Activated CD4-positive, alpha-beta T cell treated with anti-CD3 and anti-CD28 coated beads, Interleukin-2, amount 10 ng/mL, durations not matched to agents 7 days and 5 days (primary cell): ENCODE data around the gene TMEM165. TPM values are rescaled to one million over a fixed set of nuclear protein-coding genes. Genes with fewer than 3 reads are reported as not detected.
"Not testable (repeated sequence)": the region's sequence is repeated elsewhere in the genome, so short reads cannot be mapped to it uniquely, and the experiment has no call there.

Experiments
- CTCF ChIA-PET: fragments of 350-600 bp; sonication (Branson Sonifier 250); formaldehyde crosslinking; loops from one replicate; lab custom pipeline; 2021; ENCODE audit warnings: antibody characterized with exemption; lab: Charles Lee
- POLR2A ChIA-PET: fragments of 350-600 bp; sonication (Branson Sonifier 250); formaldehyde crosslinking; loops from one replicate; lab custom pipeline; 2021; ENCODE audit warnings: antibody characterized with exemption; lab: Charles Lee
- DNase-seq: peaks from one replicate; pipeline ENCODE4 v3.0.0-alpha.2; 2020
- H3K27ac Mint-ChIP-seq: one replicate; pipeline ENCODE4 v1.8.0; 2021; ENCODE audit warnings: mild to moderate bottlenecking, moderate library complexity, mixed read lengths
- H3K27me3 Mint-ChIP-seq: one replicate; pipeline ENCODE4 v1.8.0; 2021; ENCODE audit warnings: mixed read lengths
- H3K36me3 Mint-ChIP-seq: one replicate; pipeline ENCODE4 v1.8.0; 2021; ENCODE audit warnings: low read depth, mixed read lengths
- H3K4me1 Mint-ChIP-seq: one replicate; pipeline ENCODE4 v1.8.0; 2021; ENCODE audit warnings: mixed read lengths
- H3K4me3 Mint-ChIP-seq: one replicate; pipeline ENCODE4 v1.8.0; 2021; ENCODE audit warnings: mild to moderate bottlenecking, moderate library complexity, mixed read lengths
- H3K9me3 Mint-ChIP-seq: one replicate; pipeline ENCODE4 v1.8.0; 2021; ENCODE audit warnings: mixed read lengths
- total RNA-seq, 2 experiments: library from RNA; stranded (reverse); gene quantifications; one replicate each; pipeline ENCODE4 v1.2.3, GENCODE V29; 2021

TMEM165 gene, protein sequence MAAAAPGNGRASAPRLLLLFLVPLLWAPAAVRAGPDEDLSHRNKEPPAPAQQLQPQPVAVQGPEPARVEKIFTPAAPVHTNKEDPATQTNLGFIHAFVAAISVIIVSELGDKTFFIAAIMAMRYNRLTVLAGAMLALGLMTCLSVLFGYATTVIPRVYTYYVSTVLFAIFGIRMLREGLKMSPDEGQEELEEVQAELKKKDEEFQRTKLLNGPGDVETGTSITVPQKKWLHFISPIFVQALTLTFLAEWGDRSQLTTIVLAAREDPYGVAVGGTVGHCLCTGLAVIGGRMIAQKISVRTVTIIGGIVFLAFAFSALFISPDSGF
- 10 to 100 TPM; 61.8 to 61.9 TPM for total RNA-seq

DNA sequence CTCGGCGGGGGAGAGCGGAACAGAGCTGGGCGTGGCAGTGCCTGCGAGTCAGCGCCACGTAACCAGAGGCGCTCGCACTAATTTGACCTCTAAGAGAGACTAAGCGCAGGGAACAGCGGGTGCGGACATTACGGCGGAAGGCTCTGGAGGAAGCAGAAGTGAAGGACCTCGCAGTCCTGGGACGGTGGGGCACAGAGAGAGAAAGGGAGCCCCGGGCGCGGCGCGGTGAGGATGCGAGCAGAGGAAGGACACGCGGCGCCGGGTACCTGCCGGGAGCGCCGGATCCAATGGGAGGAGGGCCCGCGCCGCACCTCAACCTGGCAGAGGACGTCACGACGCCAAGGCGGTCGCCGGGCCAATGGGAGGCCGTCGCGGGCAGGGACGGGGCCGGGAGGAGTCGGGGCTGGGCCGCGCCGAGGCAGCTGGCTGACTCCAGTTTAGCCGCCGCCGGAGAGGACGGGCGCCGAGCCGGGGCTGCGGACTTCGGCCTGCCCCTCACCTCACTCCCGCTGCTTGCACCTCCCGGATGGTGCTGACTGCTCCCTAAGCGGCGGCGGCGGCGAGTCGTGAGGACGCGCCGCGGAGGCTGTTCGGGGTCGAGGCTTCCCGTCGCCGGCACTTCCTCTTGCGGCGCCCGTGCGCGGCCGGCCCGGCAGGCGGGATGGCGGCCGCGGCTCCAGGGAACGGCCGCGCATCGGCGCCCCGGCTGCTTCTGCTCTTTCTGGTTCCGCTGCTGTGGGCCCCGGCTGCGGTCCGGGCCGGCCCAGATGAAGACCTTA, at the start of gene TMEM165:
TSS of gene TMEM165 (plus strand) at position 429 of the 779 bp plus-strand sequence. CDS start at position 662, 233 bp downstream.
- ChIA-PET POLR2A (no interaction called here), CTCF (interaction anchor here (0.7 to 2.0 kb wide), 13 partner anchors 11 to 496 kb away, joined by 3 to 10 read pairs (median 3); partner anchors contain the start of gene SRD5A3)
- H3K9me3 Mint-ChIP-seq, result no peaks in the 10 kb centered on the region
- peak; percentile 91 for DNase-seq
- H3K4me3 Mint-ChIP-seq, result peak within 1 kb of the TSS; percentile 89
- peaks cover 43% of the 10 kb centered on the region for H3K4me1 Mint-ChIP-seq
- no peaks in the 10 kb centered on the region for H3K27me3 Mint-ChIP-seq
- peak within 1 kb of the TSS; percentile 95 for H3K27ac Mint-ChIP-seq
- peaks cover 29% of the 10 kb centered on the region for H3K36me3 Mint-ChIP-seq

DNA sequence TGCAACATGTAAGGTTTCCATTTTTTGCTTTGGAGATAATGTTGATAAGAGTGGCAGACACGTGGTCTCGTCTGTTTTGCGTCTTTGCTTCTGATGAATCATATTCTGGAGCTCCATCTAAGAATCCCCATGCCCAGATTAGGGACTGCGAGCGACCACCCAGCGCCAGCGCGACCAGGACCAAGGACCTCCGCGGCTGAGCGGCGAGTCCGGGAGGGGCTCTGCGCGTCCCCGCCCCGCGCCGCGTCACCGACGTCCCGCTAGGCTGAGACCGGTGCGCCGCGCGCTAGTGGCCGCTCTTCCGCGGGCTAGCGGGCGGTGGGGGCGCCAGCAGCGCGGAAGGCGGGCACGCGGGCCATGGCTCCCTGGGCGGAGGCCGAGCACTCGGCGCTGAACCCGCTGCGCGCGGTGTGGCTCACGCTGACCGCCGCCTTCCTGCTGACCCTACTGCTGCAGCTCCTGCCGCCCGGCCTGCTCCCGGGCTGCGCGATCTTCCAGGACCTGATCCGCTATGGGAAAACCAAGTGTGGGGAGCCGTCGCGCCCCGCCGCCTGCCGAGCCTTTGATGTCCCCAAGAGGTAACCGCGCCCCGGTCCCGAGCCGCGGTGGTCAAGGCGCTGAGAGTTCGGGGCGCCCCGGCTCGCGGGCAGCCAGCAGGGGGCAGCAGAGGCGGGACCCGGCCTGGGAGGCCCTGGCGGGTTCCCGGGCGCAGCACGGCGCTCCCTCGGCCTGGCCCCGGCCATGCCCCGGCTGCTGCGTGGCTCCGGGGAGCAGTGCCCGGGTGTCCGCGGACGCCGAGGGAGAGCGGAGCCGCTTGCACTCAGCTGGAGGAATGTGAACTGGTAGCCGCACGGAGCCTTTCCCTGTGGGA, 49.5 kb upstream of the TMEM165 start, which contains the start of gene SRD5A3:
TSS of gene SRD5A3 (plus strand) at position 263 of the 871 bp plus-strand sequence. CDS start at position 358, 95 bp downstream.
- ChIA-PET CTCF (interaction anchor here (0.6 to 2.7 kb wide), 13 partner anchors 10 to 525 kb away, joined by 3 to 22 read pairs (median 4); partner anchors contain the start of gene TMEM165), POLR2A (no interaction called here)
- Mint-ChIP-seq H3K27me3 (no peaks in the 10 kb centered on the region), H3K36me3 (no peaks in the 10 kb centered on the region), H3K27ac (peak within 1 kb of the TSS; percentile 87), H3K4me3 (peak within 1 kb of the TSS; percentile 80), H3K9me3 (no peaks in the 10 kb centered on the region), H3K4me1 (peaks cover 23% of the 10 kb centered on the region)
- peak; percentile 71 for DNase-seq

DNA sequence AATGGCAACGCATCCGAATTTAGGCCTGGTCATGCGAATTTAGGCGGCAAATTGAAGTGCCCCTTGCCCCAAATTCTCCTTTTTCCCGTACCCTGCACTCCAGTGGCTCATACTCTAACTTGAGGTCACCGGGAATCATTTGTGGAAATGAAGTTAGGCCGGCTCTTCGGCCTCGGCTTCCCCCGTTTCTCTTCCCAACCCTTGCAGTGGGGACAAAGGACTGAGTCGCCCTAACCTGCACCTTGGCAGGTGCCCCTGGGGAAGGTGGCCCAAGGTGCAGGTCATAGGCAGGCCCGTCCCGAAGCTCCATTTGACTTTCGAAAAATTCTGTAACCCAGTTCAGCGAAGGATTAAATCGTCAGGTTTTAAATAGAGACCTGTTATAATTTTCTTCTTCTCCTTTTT, 48.9 kb upstream of the TMEM165 start:
- no peaks in the 10 kb centered on the region for H3K9me3 Mint-ChIP-seq
- no peaks in the 10 kb centered on the region for H3K27me3 Mint-ChIP-seq
- no peaks in the 10 kb centered on the region for H3K36me3 Mint-ChIP-seq
- peak overlapping the region; percentile 80 for H3K27ac Mint-ChIP-seq
- H3K4me1 Mint-ChIP-seq, result peaks cover 23% of the 10 kb centered on the region
- ChIA-PET POLR2A (no interaction called here), CTCF (interaction anchor here (0.6 to 2.7 kb wide), 8 partner anchors 9 to 203 kb away, joined by 4 to 22 read pairs (median 8); partner anchors contain the start of gene TMEM165)
- DNase-seq, result no peak
- H3K4me3 Mint-ChIP-seq, result peak overlapping the region; percentile 79

DNA sequence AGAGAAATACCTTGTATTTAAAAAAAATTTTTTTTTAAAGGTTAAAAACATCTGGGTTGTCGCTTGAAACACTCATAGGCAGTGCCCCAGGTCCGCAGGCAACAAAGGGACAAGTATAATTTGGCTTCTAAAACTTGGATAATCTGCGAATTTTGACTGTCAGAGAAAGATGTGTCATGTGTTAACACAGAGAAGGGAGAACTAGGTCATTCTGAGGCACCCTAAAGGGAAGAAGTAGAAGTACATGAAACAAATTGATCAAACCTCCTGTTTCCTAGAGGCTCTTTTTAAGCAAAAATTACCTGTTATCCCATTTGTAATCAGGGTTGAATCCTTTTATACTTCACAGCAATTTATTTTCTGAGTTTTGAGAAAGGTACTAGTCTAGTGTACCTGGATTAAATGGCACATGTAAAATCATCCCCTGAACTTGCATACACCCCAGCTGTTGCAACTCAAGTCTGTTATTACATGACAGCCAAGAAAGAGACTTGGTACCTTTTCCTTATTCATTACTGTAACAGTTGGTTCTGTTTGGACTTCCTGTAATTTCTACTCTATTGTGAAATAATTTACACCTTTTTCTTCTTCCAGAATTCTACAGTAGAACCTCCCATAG, 48.0 kb upstream of the TMEM165 start:
- no peak for DNase-seq
- H3K27ac Mint-ChIP-seq, result no peak overlapping the region
- peaks cover 1% of the 10 kb centered on the region for H3K36me3 Mint-ChIP-seq
- POLR2A ChIA-PET, result no interaction called here
- peak overlapping the region; percentile 79 for H3K4me3 Mint-ChIP-seq
- no peaks in the 10 kb centered on the region for H3K27me3 Mint-ChIP-seq
- H3K4me1 Mint-ChIP-seq, result peaks cover 23% of the 10 kb centered on the region
- H3K9me3 Mint-ChIP-seq, result no peaks in the 10 kb centered on the region
- CTCF ChIA-PET, result interaction anchor here (0.6 to 2.7 kb wide), 4 partner anchors 8 to 29 kb away, joined by 5 to 22 read pairs (median 8); no protein-coding TSS in a partner anchor

DNA sequence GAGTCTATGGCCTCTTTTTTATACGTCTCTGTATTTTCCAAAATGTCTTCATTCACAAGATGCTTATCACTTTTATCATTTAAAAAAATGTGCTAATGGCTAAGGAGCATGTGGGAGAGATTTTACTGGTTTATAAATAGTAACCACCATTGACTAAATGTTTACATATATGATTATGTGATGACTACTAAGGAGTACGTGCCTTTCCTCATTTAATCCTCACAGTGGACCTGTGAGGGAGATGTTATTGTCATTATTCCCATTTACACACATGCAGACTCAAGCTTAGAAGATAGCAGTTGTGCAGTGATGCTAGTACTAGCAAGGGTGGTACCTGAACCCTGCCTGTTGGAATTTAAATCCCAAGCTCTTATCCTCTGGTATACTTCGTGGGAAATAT, 47.3 kb upstream of the TMEM165 start:
- ChIA-PET CTCF (no interaction called here), POLR2A (no interaction called here)
- H3K27me3 Mint-ChIP-seq, result no peaks in the 10 kb centered on the region
- H3K4me3 Mint-ChIP-seq, result no peak overlapping the region
- no peak overlapping the region for H3K27ac Mint-ChIP-seq
- H3K9me3 Mint-ChIP-seq, result peaks cover 1% of the 10 kb centered on the region
- peaks cover 23% of the 10 kb centered on the region for H3K4me1 Mint-ChIP-seq
- no peak for DNase-seq
- H3K36me3 Mint-ChIP-seq, result peaks cover 6% of the 10 kb centered on the region

DNA sequence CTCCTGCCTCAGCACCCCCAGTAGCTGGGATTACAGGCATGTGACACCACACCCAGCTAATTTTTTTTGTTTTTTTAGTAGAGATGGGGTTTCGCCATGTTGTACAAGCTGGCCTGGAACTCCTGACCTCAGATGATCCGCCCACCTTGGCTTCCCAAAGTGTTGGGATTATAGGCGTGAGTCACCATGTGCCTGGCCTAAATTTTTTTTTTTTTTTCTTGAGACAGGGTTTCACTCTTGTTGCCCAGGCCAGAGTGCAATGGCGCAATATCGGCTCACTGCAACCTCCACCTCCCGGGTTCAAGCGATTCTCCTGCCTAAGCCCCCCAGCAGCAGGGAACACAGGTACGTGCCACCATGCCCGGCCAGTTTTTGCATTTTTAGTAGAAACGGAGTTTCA, 44.9 kb upstream of the TMEM165 start:
- H3K27ac Mint-ChIP-seq, H3K4me3 Mint-ChIP-seq, DNase-seq, POLR2A ChIA-PET, H3K27me3 Mint-ChIP-seq, H3K9me3 Mint-ChIP-seq: not testable (repeated sequence)
- Mint-ChIP-seq H3K36me3 (peaks cover 10% of the 10 kb centered on the region), H3K4me1 (peaks cover 16% of the 10 kb centered on the region)
- CTCF ChIA-PET, result interaction anchor here (0.6 kb wide), 1 partner anchor 42 kb away, joined by 3 read pairs; no protein-coding TSS in a partner anchor

DNA sequence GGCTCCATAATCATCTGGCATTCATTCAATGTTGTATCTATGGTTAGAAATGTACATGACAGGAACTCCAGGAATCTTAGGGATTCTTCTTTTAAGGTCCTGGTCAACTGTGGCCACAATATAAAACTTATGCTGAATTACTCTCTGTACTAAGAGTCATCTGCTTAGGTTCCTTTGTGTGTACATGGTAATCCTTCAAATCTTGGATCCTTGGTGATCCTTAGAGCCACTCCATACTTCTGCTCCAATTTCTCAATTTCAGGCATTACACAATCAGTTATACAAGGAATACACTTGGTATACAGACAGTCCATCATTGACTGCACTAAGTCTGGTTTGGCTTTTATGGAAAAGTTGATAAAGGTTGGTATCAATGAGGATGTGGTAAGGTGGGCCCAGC, 43.9 kb upstream of the TMEM165 start:
- DNase-seq, result no peak
- Mint-ChIP-seq H3K27ac (no peak overlapping the region), H3K4me3 (no peak overlapping the region), H3K9me3 (peaks cover 4% of the 10 kb centered on the region), H3K36me3 (peaks cover 10% of the 10 kb centered on the region), H3K27me3 (no peaks in the 10 kb centered on the region), H3K4me1 (peaks cover 14% of the 10 kb centered on the region)
- CTCF ChIA-PET, result no interaction called here
- POLR2A ChIA-PET, result interaction anchor here (0.6 kb wide), 1 partner anchor 1116 kb away, joined by 3 read pairs; no protein-coding TSS in a partner anchor

DNA sequence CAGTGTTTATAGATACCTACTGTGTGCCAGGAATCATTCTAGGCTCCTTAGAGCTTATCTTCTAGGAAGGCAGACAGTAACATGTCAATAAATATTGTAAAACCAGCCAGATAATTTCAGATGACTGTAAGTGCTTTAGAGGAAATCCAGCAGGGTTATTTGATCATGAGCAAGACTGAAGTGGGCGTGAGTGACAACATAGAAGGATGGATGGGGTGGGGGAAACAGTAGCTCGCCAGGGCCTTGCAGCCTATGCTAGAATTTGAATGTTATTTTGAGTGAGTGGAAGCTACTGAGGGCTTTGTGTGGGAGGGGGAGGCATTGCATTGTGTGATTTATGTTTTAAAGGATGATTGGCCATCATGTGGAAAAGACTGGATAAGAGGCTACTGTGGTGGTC, 43.0 kb upstream of the TMEM165 start:
- Mint-ChIP-seq H3K4me1 (peaks cover 5% of the 10 kb centered on the region), H3K4me3 (no peak overlapping the region), H3K9me3 (peaks cover 4% of the 10 kb centered on the region), H3K36me3 (peaks cover 10% of the 10 kb centered on the region), H3K27me3 (no peaks in the 10 kb centered on the region), H3K27ac (no peak overlapping the region)
- POLR2A ChIA-PET, result no interaction called here
- DNase-seq, result no peak
- CTCF ChIA-PET, result interaction anchor here (2.2 kb wide), 1 partner anchor 200 kb away, joined by 5 read pairs; no protein-coding TSS in a partner anchor

DNA sequence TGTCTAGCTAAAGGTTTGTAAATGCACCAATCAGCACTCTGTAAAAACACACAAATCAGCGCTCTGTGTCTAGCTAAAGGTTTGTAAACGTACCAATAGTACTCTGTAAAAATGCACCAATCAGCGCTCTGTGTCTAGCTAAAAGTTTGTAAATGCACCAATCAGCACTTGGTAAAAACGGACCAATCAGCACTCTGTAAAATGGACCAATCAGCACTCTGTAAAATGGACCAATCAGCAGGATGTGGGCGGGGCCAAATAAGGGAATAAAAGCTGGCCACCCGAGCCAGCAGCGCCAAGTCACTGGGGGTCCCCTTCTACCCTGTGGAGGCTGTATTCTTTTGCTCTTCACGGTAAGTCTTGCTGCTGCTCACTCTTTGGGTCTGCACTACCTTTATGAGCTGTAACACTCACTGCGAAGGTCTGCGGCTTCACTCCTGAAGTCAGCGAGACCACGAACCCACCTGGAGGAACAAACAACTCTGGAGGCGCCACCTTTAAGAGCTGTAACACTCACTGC, 42.5 kb upstream of the TMEM165 start:
- POLR2A ChIA-PET, H3K27ac Mint-ChIP-seq, H3K4me3 Mint-ChIP-seq, DNase-seq, H3K9me3 Mint-ChIP-seq, H3K4me1 Mint-ChIP-seq, H3K27me3 Mint-ChIP-seq: not testable (repeated sequence)
- CTCF ChIA-PET, result interaction anchor here (2.2 kb wide), 1 partner anchor 199 kb away, joined by 5 read pairs; no protein-coding TSS in a partner anchor
- peaks cover 10% of the 10 kb centered on the region for H3K36me3 Mint-ChIP-seq

DNA sequence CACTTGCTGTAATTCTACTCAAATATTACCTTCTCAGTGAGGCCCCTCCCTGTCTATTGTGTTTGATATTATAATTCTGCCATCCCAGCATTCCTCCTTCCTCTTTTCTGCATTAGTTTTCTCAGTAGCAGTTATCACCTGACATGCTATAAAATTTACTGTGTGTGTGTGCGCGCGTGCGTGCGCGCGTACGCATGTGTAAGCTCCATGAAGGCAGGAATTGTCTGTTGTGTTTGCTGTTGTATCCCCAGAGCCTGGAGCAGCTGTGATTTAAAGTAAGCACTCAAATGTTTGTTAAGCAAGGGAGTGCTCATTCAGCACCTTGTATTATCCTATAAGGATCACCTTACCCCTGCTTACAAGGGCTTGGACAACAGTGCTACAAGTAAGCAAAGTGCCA, 41.1 kb upstream of the TMEM165 start:
- Mint-ChIP-seq H3K9me3 (peaks cover 4% of the 10 kb centered on the region), H3K27ac (no peak overlapping the region), H3K27me3 (no peaks in the 10 kb centered on the region), H3K36me3 (peaks cover 10% of the 10 kb centered on the region), H3K4me1 (peaks cover 2% of the 10 kb centered on the region), H3K4me3 (no peak overlapping the region)
- no peak for DNase-seq
- ChIA-PET CTCF (interaction anchor here (2.2 to 3.9 kb wide), 2 partner anchors 8 to 198 kb away, joined by 5 to 22 read pairs; partner anchors contain the start of gene SRD5A3), POLR2A (no interaction called here)

DNA sequence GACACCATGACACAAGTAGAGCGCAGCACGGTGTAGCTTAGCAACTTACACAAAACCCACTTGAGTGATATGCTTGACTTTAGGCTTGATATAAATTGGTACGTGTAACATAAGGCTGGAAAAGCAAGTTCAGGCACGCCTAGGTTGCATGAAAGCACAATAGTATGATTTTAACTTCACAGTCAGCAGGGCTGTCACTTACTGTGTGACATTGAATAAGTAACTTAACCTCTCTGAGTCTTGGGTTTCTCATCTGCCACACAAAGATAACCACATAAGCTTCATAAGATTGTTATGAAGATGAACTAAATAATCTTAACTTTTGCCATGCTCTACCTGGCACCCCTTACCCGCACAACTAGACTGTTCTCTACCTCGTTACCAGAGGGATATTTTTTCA, 40.2 kb upstream of the TMEM165 start:
- Mint-ChIP-seq H3K4me1 (peaks cover 2% of the 10 kb centered on the region), H3K9me3 (peaks cover 4% of the 10 kb centered on the region), H3K27me3 (no peaks in the 10 kb centered on the region), H3K27ac (no peak overlapping the region), H3K36me3 (peaks cover 10% of the 10 kb centered on the region), H3K4me3 (no peak overlapping the region)
- POLR2A ChIA-PET, result no interaction called here
- CTCF ChIA-PET, result interaction anchor here (3.9 kb wide), 1 partner anchor 9 kb away, joined by 22 read pairs; the partner anchor contains the start of gene SRD5A3
- no peak for DNase-seq
